Endothelial cell of umbilical vein (primary cell): ENCODE data around the gene GSTO1.

Experiments
- EZH2 ChIP-seq: IDR thresholded peaks from 2 replicates; pipeline ENCODE4 v1.6.1; 2012; ENCODE audit warnings: borderline replicate concordance, low read depth, mild to moderate bottlenecking, moderate library complexity, low read length, inconsistent platforms; ENCODE audit not compliant: severe bottlenecking
- POLR2A ChIP-seq: IDR thresholded peaks from 2 replicates; pipeline ENCODE4 v1.6.1; 2012; ENCODE audit warnings: low read depth, mild to moderate bottlenecking, control low read depth, low read length
- TF ChIP-seq, protein P1 (sequence below), 2 donors: IDR thresholded peaks; 1 replicate in 1 of 2; 2 replicates in 1 of 2; pipeline ENCODE4 v1.5.1; 2011; ENCODE audit warnings: low read length in 2 of 2, mild to moderate bottlenecking in 2 of 2, moderate library complexity in 2 of 2, control low read depth in 1 of 2, inconsistent platforms in 1 of 2, low read depth in 1 of 2; ENCODE audit not compliant: insufficient read depth in 1 of 2; ENCODE audit errors: extremely low read depth in 1 of 2

DNA sequence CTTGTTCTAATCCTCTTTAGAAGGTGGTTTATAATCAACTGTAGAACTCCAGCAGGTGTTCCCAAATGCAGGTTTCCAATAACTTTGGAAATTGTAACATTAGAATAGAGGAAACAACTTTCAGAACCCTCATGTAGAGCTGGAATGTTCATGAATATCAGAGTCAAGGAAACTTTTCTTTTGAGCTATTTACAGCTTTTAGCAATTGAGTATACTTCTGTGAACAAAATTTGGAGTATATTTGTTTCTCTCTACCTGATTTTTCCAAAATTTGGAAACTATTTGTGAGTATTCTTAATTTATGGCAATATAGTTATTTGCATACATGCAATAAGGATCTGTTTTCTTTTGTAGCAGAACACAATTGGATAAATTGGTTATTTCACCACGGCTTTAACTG, 19.8 kb upstream of the GSTO1 start:
- TF ChIP-seq, protein P1, sequence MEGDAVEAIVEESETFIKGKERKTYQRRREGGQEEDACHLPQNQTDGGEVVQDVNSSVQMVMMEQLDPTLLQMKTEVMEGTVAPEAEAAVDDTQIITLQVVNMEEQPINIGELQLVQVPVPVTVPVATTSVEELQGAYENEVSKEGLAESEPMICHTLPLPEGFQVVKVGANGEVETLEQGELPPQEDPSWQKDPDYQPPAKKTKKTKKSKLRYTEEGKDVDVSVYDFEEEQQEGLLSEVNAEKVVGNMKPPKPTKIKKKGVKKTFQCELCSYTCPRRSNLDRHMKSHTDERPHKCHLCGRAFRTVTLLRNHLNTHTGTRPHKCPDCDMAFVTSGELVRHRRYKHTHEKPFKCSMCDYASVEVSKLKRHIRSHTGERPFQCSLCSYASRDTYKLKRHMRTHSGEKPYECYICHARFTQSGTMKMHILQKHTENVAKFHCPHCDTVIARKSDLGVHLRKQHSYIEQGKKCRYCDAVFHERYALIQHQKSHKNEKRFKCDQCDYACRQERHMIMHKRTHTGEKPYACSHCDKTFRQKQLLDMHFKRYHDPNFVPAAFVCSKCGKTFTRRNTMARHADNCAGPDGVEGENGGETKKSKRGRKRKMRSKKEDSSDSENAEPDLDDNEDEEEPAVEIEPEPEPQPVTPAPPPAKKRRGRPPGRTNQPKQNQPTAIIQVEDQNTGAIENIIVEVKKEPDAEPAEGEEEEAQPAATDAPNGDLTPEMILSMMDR (IDR thresholded peaks at IDR 0.05; ENCODE audit: extremely low read depth in 1 of 2, insufficient read depth in 1 of 2, low read depth in 1 of 2, low read length in 2 of 2), result no peak
- TF ChIP-seq POLR2A (no peak), EZH2 (no peak)
